Measurements from ENCODE around the gene SMAD7.
A peak's percentile ranks its signal among the peaks of the same experiment; 100 is the strongest.

The SMAD7 gene

DNA sequence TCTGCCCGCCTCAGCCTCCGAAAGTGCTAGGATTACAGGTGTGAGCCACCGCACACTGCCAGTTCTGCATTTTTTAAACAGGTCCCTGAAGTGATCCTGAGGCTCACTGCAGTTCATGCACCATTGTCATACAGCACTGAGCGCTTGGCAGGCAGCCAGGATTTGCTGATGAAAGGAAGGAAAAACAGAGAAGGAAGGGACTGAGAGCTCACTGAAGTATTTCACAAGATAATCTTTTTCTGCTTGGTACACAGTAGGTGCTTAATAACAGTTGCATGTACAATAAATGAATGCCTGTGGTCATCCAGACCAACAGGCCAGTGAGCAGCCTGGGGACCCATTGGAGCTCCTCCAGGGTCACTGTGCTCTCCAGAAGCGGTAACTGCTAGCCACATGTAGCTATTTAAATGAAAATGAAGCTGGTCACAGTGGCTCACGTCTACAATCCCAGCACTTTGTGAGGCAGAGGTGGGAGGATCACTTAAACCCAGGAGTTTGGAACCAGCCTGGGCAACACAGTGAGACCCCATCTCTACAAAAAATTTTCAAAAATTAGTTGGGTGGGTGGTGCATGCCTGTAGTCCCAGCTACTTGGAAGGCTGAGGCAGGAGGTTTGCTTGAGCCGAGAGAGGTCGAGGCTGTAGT is 33.1 kb upstream of the SMAD7 start:
- H3K27me3 ChIP-seq (ENCODE audit: low read depth, low read length) = no peaks in the 10 kb centered on the region
- H3K9me3 ChIP-seq (ENCODE audit: control insufficient read depth in 1 of 2, low read length in 2 of 2) = no peaks in the 10 kb centered on the region
- H3K36me3 ChIP-seq (ENCODE audit: control insufficient read depth in 1 of 2, insufficient read depth in 2 of 2, low read length in 2 of 2) = no peaks in the 10 kb centered on the region
- peaks cover 0 to 6% of the 10 kb centered on the region in 2 donors for H3K4me1 ChIP-seq (ENCODE audit: control insufficient read depth in 1 of 2, insufficient read depth in 2 of 2, low read length in 2 of 2)
- H3K4me3 ChIP-seq (ENCODE audit: low read depth in 1 of 2, low read length in 2 of 2) = no peak overlapping the region
- no peak overlapping the region for H3K27ac ChIP-seq (ENCODE audit: low read length)

DNA sequence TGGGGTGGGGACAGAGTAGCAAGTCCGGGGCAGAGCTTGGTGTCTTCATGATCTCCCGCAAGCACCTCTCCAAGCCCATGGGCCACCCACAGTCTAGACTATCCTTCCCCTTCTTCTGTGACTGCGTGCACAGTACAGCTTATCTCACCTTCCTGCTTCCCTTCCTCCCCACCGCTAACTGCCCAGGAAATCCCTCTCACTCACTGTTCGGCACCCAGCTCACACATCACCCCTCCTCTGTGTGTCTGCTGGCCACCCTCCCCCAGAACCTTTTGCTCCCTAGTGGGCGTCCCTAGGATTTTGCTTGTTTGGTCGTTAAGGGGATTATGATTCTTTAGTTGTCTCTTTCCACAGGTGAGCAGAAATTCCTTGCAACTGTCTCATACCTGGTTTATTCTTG is 31.5 kb upstream of the SMAD7 start:
- no peaks in the 10 kb centered on the region for H3K9me3 ChIP-seq (ENCODE audit: control insufficient read depth in 1 of 2, low read length in 2 of 2)
- no peak overlapping the region for H3K27ac ChIP-seq (ENCODE audit: low read length)
- H3K4me1 ChIP-seq (ENCODE audit: control insufficient read depth in 1 of 2, insufficient read depth in 2 of 2, low read length in 2 of 2) = peaks cover 0 to 6% of the 10 kb centered on the region in 2 donors
- no peak overlapping the region for H3K4me3 ChIP-seq (ENCODE audit: low read depth in 1 of 2, low read length in 2 of 2)
- no peaks in the 10 kb centered on the region for H3K36me3 ChIP-seq (ENCODE audit: control insufficient read depth in 1 of 2, insufficient read depth in 2 of 2, low read length in 2 of 2)
- no peaks in the 10 kb centered on the region for H3K27me3 ChIP-seq (ENCODE audit: low read depth, low read length)

DNA sequence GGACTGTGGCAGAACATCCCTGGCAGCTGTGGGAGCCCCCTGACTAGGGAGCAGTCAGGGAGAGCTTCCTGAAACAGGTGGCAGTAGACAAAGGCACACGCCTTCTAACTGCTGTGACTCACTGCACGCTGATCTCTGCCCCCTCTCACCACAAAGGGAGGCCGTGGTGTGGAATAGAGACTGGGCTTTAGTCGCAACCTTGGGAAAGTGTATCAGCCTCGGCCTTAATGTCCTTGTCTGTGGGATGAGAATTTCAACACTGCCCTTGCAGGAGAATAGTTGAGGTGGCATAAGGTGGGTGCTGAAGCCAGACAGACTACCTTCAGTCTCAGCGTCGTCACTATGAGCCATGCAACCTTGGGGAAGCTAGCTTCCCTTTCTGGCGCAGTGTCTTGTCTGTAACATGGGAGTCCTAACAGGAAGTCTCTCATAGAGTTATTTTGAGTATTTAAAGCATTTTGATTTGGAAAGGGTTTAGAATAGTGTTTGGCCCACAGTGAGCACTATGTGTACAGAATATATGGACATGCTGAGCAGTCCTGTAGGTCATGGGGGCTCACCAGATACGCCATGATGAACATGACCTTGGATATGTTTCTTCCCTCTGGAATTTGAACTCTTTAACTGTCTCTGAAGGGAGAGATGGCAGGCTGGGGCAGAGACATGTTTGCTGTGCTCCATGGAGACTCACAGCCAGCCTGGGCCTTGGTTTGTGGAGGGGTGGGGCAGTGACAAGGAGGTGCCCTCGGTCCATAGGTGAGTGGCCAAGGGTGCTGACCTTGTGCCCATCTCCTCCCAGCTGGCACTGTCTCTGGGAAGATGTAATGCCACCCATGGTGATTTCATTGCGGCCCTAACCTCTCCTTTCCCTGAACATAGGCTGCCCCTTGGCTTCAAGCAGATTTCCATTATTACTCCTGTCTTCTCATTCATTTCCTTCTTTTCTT is 29.5 kb upstream of the SMAD7 start:
- H3K27me3 ChIP-seq (ENCODE audit: low read depth, low read length) = no peaks in the 10 kb centered on the region
- H3K36me3 ChIP-seq (ENCODE audit: control insufficient read depth in 1 of 2, insufficient read depth in 2 of 2, low read length in 2 of 2) = no peaks in the 10 kb centered on the region
- H3K27ac ChIP-seq (ENCODE audit: low read length) = no peak overlapping the region
- peaks cover 3 to 6% of the 10 kb centered on the region in 2 donors for H3K4me1 ChIP-seq (ENCODE audit: control insufficient read depth in 1 of 2, insufficient read depth in 2 of 2, low read length in 2 of 2)
- H3K9me3 ChIP-seq (ENCODE audit: control insufficient read depth in 1 of 2, low read length in 2 of 2) = no peaks in the 10 kb centered on the region
- H3K4me3 ChIP-seq (ENCODE audit: low read depth in 1 of 2, low read length in 2 of 2) = no peak overlapping the region

DNA sequence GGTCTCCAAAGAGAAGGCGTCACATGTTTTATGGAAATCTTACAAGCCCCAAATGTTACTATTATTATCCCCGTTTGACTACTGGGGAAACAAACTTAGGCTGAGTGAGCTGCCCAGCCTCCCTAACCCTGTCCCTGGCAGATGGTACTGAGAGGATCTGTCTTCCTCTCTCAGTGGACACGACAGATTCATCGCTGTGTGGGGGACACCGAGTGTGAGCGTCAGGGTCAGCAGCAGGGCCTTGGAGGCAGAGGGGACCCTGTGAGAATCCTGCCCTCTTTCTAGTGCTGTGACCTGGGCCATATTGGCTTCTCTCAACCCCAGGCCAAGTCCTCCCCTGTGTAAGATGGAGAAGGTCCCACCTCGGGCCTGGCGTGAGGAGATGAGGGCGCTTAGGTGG is 27.1 kb upstream of the SMAD7 start:
- Histone ChIP-seq H3K4me3 (ENCODE audit: low read depth in 1 of 2, low read length in 2 of 2) (no peak overlapping the region), H3K9me3 (ENCODE audit: control insufficient read depth in 1 of 2, low read length in 2 of 2) (no peaks in the 10 kb centered on the region), H3K36me3 (ENCODE audit: control insufficient read depth in 1 of 2, insufficient read depth in 2 of 2, low read length in 2 of 2) (no peaks in the 10 kb centered on the region), H3K27ac (ENCODE audit: low read length) (no peak overlapping the region), H3K4me1 (ENCODE audit: control insufficient read depth in 1 of 2, insufficient read depth in 2 of 2, low read length in 2 of 2) (peaks cover 3 to 6% of the 10 kb centered on the region in 2 donors), H3K27me3 (ENCODE audit: low read depth, low read length) (no peaks in the 10 kb centered on the region)

DNA sequence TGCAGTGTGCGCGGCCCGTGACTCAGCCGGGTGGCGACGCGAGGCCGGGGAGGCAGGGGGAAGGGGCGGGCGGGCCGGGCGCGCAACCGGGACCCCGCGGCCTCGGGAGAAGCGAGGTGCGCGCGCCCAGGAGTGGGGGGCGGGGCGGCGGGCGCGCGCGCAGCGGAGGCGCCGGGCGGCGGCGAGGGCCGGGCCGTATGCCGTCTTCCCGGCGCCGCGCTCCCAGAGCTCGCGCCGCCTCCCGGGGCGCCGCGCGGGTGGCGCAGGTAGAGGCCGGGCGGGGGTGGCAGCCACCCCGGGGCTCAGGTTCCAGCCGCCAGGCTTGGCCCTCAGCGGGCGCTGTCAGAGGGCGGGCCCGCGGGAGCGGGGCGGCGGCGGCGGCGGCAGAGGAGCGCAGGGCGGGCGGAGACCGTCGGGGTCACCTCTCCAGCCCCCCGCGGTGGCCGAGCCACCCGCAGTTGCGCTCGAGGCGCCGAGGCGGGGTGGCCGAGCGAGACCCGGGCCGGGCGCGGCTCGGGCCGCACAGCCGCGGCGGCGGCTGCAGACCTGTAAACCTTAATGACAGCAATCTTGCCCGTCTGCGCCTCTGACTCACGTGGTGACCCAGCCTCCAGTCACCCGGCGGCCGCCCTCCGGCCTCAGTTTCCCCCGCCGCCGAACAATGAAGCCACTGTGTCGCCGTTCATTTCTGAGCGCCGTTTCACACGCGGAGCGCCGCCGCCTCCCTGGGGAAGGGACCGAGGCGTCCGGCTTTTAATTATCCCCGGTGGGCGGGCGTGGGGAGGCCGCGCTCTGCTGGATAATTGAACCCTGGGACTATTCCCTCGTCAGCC is 25.3 kb upstream of the SMAD7 start:
- H3K27ac ChIP-seq (ENCODE audit: low read length) = no peak overlapping the region
- no peaks in the 10 kb centered on the region for H3K9me3 ChIP-seq (ENCODE audit: control insufficient read depth in 1 of 2, low read length in 2 of 2)
- H3K27me3 ChIP-seq (ENCODE audit: low read depth, low read length) = no peaks in the 10 kb centered on the region
- no peaks in the 10 kb centered on the region for H3K36me3 ChIP-seq (ENCODE audit: control insufficient read depth in 1 of 2, insufficient read depth in 2 of 2, low read length in 2 of 2)
- H3K4me3 ChIP-seq (ENCODE audit: low read depth in 1 of 2, low read length in 2 of 2) = peak overlapping the region; percentile 11 to 73
- H3K4me1 ChIP-seq (ENCODE audit: control insufficient read depth in 1 of 2, insufficient read depth in 2 of 2, low read length in 2 of 2) = peaks cover 3 to 6% of the 10 kb centered on the region in 2 donors

DNA sequence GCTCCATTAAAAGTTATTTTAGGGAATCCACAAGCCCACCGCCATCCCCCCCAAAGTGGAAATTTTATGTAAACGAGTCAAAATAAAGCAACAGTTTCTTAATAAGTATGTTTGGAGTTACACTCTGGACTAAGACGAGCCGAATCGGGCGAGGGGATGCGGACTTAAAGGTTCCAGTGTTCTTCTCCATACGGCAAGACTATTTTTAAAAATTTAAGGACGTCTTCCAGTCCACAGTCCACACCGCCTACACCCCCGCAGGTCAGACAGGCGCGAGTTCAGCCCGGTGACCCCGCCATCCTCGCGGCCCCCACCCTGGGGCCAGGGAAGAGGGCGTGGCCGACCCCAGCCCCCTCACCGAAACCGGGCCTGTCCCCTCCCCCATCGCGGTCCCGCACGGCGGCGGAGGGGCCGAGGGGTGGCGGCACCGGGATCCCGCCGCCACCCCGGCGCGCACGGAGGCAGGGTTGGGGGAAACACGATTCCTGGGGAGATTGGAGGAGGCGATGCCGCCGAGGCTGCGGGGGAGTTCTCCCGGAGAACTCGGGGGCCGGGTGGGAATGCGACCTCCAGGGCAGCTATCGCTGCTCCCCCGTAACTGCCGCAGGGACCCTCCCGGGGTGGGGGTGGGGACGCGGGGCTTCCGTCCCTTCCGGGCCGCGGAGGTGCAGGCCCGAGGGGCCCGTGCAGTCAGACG is 24.5 kb upstream of the SMAD7 start:
- Histone ChIP-seq H3K4me1 (ENCODE audit: control insufficient read depth in 1 of 2, insufficient read depth in 2 of 2, low read length in 2 of 2) (peaks cover 3 to 4% of the 10 kb centered on the region in 2 donors), H3K36me3 (ENCODE audit: control insufficient read depth in 1 of 2, insufficient read depth in 2 of 2, low read length in 2 of 2) (no peaks in the 10 kb centered on the region), H3K9me3 (ENCODE audit: control insufficient read depth in 1 of 2, low read length in 2 of 2) (no peaks in the 10 kb centered on the region), H3K27me3 (ENCODE audit: low read depth, low read length) (no peaks in the 10 kb centered on the region), H3K27ac (ENCODE audit: low read length) (peak overlapping the region; percentile 8), H3K4me3 (ENCODE audit: low read depth in 1 of 2, low read length in 2 of 2) (peak overlapping the region; percentile 50 to 73)

DNA sequence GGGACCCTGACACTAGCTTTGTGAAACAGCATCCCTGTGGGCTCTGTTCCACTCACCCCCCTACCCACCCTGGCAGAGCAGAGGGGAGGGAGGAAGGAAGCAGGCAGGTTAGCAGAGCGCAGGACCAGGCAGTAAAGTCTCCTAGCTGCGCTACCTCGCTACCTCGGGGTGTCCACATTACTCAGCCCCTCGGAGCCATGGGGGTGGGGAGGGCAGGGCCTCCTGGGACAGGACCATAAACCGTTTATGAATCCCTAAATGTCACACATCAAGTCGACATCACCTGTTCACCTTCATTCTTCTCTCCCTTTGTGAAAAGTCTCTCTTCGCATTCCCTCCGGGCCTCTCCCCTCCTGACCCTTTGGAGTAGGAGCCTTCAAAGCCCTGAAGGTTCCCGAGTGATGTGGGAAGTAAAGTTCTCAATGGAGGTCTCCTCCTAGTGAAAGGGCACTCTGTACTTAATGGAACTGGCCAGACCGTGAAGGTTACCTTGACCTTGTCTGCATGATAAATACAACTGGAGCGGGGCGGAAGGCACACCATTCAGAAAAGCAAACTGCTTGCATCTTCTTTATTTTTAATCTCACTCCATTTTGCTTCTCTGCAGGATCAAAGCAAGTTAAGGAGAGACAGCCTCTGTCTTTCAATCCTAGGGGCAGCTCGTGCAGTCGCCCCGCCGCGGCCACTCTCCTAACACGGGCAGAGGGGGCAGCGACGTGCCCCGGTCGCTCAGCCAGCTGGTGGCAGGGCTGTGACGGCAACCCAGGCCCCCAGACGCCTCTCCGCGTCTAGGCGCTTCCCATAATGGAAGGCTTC is 23.7 kb upstream of the SMAD7 start:
- Histone ChIP-seq H3K27ac (ENCODE audit: low read length) (peak overlapping the region; percentile 8), H3K4me3 (ENCODE audit: low read depth in 1 of 2, low read length in 2 of 2) (peak overlapping the region; percentile 50 to 73), H3K36me3 (ENCODE audit: control insufficient read depth in 1 of 2, insufficient read depth in 2 of 2, low read length in 2 of 2) (no peaks in the 10 kb centered on the region), H3K9me3 (ENCODE audit: control insufficient read depth in 1 of 2, low read length in 2 of 2) (no peaks in the 10 kb centered on the region), H3K4me1 (ENCODE audit: control insufficient read depth in 1 of 2, insufficient read depth in 2 of 2, low read length in 2 of 2) (peaks cover 0 to 3% of the 10 kb centered on the region in 2 donors), H3K27me3 (ENCODE audit: low read depth, low read length) (no peaks in the 10 kb centered on the region)

DNA sequence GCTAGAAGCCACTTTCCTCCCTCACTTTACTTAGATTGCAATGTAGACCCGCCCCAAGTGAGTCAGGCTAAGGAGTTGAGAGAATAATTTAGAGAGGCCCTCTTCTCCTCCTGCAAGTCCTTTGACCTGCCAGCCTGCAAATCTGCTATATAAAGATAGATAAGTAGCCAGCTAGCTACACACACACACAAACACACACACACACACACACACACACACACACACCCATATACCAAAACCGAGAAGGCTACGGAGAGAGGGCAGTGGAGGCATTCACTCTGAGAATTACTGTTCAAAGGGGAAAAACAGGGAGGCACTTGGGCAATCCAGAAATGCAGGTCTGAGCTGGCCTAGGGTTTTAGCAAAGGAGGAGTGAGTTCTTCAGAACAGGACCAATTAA is 23.0 kb upstream of the SMAD7 start:
- no peak overlapping the region for H3K27ac ChIP-seq (ENCODE audit: low read length)
- no peaks in the 10 kb centered on the region for H3K9me3 ChIP-seq (ENCODE audit: control insufficient read depth in 1 of 2, low read length in 2 of 2)

DNA sequence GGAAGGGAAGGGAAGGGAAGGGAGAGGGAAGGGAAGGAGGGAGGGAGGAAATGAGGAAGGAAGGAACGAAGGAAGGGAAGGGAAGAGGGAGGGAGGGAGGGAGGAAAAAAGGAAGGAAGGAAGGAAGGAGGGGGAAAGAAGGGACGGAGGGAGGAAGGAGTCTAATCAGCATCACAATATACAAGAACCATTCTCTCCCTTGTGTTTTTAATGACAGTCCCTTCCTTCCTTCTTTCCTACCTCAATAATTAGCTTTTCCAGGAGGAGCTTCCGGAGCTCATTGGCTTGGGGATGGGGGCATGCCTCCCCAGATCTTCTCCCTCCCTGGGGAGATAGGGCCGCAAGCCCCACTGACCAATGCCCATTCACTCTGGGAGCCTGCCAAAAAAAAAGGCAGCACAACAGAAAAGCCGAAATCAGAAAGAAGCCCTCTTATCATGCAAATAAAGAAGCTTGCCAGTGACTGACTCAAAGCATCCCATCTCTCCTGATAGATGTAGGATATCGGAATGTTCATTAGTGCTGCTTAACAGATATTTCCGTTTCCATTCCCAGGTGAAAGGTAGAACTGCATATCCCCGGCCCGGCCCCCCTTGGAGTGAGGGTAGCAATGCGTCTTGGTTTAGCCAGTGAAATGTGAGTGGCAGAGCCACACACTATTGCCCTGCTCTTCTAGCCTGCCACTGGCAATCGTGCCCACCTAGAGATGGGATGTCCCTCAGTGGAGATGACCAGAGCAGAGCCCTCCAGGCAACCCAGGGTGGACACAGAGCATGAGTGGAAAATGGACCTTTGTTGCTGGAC is 17.8 kb upstream of the SMAD7 start:
- no peaks in the 10 kb centered on the region for H3K36me3 ChIP-seq (ENCODE audit: control insufficient read depth in 1 of 2, insufficient read depth in 2 of 2, low read length in 2 of 2)
- no peaks in the 10 kb centered on the region for H3K27me3 ChIP-seq (ENCODE audit: low read depth, low read length)
- peaks cover 0 to 8% of the 10 kb centered on the region in 2 donors for H3K4me1 ChIP-seq (ENCODE audit: control insufficient read depth in 1 of 2, insufficient read depth in 2 of 2, low read length in 2 of 2)
- no peak overlapping the region for H3K27ac ChIP-seq (ENCODE audit: low read length)
- no peak overlapping the region for H3K4me3 ChIP-seq (ENCODE audit: low read depth in 1 of 2, low read length in 2 of 2)
- H3K9me3 ChIP-seq (ENCODE audit: control insufficient read depth in 1 of 2, low read length in 2 of 2) = no peaks in the 10 kb centered on the region

More for the DNA sequence above, 23.0 kb upstream of the SMAD7 start:
- peaks cover 0 to 3% of the 10 kb centered on the region in 2 donors for H3K4me1 ChIP-seq (ENCODE audit: control insufficient read depth in 1 of 2, insufficient read depth in 2 of 2, low read length in 2 of 2)
- H3K27me3 ChIP-seq (ENCODE audit: low read depth, low read length) = no peaks in the 10 kb centered on the region
- no peaks in the 10 kb centered on the region for H3K36me3 ChIP-seq (ENCODE audit: control insufficient read depth in 1 of 2, insufficient read depth in 2 of 2, low read length in 2 of 2)
- no peak overlapping the region for H3K4me3 ChIP-seq (ENCODE audit: low read depth in 1 of 2, low read length in 2 of 2)

Measured in muscle layer of duodenum (tissue), 2 donors.